Fibroblast of skin of right biceps (primary cell): ENCODE results near the gene ERLIN1.
A peak's percentile ranks its signal among the peaks of the same experiment; 100 is the strongest.

ENCODE experiments used
- DNase-seq: peaks from one replicate; pipeline ENCODE4 v3.0.0-alpha.2; 2013

ERLIN1 gene

DNA sequence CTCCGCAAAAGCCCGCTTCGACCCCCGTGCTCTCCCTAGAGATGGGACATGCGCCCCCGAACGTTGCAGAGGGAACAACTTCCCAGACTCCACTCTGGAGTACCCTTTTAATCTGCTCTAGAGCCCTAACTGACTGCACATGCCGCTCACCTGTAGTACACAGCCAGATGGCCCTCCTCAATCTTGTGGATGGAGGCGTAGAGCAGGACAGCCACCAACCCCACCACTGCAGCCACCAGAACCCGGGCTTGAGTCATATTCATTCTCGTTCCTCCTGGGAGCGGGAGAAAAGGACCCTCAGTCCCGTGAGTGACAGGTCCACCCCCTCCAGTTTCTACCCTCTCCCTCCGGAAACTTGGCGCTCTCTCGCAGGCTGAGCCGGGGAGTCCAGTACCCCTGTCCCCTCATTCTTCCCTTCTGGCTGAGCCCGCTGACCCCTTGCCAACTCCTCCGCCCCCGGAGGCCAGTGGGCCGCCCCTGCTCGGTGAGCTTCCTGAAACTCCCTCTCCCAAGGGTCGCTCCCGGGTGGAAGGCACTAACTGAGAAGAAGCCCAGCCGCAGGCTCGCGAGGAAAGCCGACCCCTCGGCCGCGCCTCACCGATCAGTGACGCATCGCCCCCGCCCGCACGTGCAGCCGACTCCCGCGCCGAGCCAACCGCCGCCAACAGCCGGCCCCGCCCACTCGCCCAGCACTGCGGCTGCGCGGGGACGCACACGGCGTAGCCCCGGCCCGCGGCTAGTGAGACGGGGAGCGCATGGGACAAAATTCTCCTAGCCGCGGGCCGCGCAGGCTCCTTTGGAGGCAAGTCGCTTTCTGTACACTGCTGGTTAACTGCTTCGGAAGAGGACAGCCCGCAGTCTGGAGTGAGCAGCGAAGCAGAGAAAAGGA, at the start of gene ERLIN1:
Gene ERLIN1, minus strand, starts transcription at position 666 of the 889 bp plus-strand sequence. Its CDS starts 403 bp downstream, at position 263.
- DNase-seq: peak; percentile 93

DNA sequence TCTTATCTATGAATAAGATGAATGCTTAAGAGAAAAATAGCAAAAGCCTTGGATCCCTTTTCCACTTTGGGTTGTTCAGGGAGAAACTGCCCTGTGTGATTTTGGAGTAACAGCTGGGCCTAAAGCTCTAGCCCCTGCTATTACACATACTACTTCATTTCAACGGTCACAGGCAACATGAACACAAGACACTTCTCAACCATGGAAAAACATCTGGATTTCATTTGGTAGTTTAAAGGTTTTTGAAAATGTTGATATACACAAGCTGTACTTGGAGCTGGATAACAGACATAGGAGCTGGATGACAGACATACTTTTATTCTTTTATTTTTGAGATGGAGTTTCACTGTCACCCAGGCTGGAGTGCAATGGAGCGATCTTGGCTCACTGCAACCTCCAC, 46.3 kb upstream of the ERLIN1 start:
- DNase-seq: no peak

DNA sequence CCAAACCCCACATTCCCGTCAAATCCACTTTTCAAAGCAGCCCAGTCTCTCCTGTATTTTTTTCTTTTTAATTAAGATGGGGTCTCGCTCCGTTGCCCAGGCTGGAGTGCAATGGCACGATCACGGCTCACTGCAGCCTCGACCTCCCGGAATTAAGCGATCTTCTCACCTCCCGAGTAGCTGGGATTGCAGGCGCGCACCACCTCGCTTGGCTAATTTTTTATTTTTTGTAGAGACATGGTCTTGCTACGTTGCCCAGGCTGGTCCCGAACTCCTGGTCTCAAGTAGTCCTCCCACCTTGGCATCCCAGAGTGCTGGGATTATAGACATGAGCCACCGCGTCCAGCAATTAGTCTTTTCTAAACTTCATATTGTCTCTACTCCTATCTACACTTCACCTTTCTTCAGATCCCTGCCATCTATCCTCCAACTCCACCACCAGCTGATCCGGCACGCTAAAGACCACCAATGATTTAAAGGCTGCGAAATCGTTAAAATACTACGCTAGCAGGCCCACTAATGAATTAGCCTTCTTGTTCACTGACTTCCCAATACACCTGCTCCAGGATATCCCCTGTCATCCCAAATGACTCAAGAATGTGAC, 44.1 kb upstream of the ERLIN1 start:
- DNase-seq: no peak

DNA sequence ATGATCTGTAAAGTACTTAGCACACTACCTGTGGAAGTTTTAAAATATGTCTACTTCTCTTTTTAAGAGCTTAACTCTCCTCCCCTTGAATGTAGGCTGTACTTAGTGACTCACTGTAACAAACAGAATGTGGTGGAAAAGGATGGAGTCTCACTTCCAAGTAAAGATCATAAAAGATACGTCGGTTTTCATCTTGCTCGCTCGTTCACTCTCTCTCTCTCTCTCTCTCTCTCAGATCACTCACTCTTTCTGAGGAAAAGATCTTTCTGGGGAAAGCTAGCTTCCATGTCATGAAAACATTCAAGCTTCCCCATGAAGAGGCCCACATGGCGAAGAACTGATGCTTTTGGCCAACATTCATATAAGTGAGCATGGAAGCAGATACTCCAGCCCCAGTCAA, 38.0 kb upstream of the ERLIN1 start:
- no peak for DNase-seq

DNA sequence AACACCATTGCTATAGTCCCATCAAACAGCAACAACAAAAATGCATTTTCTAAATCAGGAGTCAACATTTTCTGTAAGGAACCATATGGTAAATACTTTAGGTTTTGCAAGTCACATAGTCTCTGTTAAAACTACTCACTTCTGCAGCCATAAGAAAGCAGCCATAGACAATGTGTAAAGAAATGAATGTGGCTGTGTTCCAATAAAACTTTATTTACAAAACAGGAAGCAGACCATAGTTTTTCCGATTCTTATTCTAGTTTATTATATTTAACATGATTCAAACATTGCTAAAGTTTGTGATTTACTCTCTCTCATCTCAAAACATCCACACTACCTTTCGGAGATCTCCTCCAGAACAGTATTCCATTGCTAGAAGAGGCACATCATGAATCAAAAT, 36.7 kb upstream of the ERLIN1 start:
- no peak for DNase-seq

DNA sequence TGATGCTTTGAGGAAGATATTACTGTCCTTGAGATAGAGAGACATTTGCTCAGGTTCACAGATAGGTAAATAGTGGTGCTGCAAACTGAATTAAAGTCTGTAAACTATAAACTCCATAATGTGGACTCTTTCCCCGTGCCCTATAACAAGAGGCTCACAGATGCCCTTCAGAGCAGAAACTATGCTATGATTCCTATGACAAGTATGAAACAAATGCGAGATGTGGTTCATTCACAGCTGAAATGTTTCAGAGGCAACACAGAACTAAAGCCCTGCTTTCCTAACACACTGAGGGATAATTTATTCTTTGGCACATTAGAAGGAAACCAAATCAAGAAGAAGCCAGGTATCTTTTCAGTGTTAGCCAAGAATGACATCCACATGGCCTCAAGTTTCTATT, 30.2 kb upstream of the ERLIN1 start:
- no peak for DNase-seq

DNA sequence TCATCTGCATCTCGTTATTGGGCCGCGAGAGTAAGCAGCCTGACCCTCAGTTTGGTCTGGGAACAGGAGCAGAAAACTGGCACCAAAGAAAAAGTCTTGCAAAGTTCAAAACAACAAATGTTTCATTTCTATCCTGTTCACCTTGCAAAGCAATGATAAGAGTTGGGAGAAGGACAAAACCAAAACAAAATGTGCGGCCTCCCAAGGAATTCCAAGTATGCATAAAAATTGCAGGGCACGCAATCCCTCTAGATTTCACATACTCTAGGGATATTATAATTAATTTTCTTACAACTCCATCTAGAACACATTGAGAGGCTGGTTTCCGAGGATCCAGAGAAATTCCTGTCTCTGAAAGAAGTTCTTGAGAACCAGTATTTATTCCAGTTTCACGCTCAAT, 23.5 kb upstream of the ERLIN1 start:
- DNase-seq: peak; percentile 59

DNA sequence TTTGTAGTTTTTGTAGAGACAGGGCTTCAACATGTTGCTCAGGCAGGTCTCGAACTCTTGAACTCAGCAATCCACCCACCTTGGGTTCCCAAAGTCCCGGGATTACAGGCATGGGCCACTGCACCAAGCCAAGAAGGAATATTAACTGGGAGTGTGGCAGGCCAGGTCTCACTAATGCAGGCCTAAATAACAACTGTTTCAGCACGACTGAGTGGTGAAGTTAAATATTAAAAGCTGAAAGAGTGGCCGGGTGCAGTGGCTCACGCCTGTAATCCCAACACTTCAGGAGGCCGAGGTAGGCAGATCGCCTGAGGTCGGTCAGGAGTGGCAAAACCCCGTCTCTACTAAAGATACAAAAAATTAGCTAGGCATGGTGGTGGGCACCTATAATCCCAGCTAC, 22.4 kb upstream of the ERLIN1 start:
- no peak for DNase-seq

DNA sequence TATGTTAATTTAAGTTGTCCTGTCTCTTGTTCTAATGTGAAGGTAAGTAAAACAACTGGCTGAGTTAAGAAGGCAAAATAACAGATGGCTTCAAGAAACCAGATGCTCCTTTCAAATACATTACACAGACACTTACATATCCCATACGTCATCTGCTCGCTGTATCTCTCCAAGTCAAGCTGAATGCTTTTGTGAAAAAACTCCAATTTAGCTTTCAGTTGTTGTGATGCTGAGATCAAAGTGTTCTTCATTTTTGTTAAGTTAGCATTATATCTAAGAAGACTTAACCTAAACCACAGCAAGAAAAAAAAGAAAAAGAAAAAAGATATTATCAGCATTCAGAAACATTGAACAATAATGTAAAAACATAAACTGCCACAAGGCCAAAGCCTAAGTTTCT, 18.5 kb upstream of the ERLIN1 start:
- no peak for DNase-seq

DNA sequence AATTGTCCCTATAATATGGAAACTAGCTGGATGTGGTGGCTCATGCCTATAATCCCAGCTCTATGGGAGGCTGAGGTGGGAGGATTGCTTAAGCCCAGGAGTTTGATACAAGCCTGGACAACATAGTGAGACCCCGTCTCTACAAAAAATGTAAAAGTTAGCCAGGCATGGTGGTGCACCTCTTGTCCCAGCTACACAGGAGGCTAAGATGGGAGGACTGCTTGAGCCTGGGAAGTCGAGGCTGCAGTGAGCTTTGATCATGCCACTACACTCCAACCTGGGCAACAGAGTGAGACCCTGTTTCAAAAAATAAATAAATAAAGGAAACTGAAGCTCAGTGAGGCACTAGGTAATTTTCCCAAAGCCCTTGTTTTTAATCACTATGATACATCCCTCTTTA, 15.7 kb upstream of the ERLIN1 start:
- DNase-seq: no peak

DNA sequence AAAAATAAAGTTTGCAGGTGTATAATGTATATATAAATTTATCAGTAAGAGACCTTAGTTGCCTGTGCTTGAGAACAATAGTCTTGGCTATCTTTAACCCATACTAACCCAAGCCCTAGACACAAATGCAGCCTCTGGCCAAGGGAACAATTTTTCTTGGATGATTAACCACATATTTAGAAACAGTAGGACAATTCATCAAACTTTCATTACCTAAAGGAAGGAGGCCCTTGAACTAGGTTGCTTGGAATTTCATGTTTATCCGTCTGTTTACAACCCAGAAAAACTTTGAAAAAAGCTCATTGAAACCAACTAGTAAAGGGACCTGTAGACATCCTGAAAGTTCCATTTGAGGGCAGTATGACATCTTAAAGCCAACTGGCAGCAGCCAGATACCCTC, 8.9 kb upstream of the ERLIN1 start:
- no peak for DNase-seq

DNA sequence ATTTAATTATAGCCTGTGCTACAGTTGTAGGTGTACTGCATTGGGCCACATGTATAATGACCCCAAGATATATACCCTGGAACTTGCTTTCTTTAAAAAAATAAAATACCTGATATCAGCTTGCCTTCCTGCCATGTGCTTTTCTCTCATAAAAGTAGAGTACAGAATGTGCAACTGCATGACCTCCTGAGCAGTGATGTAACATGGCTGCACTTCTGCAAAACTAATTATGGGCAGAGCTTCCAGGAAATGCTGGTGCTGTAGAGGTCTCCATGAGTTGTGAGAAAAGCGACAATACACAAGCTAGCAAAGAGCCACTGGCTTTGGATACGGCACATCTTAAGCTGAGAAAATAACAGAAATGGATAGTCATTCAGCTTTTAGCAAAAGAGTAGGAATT, 6.5 kb upstream of the ERLIN1 start:
- no peak for DNase-seq

DNA sequence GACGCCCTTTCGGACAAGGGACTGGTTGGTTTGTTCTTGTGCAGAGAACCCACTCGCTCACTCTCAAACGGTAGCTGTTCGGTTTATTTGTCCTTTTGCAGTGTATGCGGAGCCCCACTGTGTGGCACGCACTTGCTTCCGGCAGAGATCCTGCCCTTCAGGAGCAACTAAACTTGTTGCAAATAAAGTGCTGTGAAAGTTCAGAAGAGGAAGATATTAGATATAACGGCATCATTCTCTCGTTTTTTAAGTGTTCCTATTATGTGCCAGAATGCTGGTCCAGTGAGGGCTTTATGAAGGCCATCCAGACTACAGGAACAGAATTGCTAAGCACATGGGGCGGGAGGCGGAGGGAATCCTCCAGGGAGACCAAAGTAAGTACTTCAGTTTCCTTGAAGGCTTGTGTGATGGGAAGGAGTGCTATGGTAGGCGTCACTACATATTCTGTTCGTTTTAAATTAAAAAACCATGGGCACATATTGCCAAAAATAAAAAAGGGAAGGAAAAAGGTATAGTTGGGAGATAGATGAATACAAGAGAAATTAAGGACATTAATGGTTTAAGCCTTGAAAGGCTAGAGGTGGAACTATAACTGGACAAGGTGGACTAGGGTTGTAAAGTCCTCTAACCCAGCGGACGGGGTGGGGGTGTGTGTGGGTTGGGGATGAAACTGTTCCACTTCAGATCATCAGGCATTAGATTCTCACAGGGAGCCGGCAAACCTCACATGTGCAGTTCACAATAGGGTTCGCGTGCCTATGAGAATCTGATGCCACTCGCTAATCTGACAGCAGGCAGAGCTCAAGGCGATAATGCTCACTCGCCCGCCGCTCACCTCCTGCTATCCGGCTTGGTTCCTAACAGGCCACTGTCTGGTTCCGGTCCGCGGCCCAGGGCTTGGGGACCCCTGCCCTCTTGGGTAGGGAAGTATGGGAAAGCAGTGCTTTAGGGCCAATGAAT, 704 bp upstream of the ERLIN1 start:
- peak; percentile 42 for DNase-seq

DNA sequence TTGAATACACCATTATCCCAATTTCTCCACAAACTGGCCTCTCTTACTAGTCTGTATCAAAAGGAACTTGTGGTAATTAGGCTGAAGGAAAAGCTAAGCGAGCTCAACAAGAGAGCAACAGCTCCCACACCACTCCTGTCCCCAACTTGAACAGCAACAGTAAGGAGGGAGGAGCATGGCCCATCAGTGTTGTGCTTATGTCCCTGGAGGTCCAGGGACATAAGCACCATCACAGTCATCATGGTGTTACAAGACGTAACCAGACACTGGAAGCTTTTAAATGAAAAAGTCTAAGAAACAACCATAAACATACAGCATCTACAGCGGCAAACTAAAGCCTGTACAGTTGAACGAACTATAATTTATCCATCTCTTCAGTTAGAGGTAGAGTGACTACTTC, 989 bp downstream of the ERLIN1 start:
- peak; percentile 11 for DNase-seq

DNA sequence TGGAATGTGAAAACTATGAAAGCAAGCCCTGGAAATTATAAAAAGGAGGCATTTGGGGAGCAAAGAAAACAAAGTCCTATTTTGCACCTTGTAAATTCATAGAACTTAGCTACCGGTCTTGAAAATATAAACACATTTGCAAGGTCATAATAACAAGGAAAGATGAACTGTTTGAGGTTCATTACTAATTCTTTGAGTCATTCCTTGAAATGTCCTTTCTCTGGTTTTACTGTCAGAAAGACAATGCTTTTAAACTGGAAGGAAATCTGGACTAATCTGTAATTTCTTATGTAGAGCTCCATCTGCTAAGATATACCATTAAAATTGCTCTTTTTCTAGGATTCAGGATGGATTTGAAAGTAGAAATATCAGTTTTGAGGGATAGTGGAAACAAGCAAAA, 1.4 kb downstream of the ERLIN1 start:
- DNase-seq: no peak

DNA sequence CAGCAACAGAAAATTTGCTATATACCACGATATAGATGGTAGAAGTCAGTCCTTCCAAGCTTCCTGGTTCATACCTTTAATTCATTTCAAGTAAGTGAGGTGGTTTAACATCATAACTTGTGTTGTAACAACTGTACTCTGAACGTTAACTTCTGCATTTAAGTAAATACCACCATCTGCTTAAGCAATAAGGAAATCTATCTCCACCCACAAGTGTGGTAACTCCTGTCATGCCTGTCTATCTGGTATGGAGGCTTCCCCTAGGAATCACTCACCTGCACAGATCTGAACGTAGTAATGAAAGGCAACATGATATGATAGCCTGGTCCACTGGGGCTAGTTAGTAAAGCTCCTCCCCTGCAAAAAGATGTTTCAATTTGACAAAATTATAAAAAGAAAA, 2.3 kb downstream of the ERLIN1 start:
- no peak for DNase-seq

DNA sequence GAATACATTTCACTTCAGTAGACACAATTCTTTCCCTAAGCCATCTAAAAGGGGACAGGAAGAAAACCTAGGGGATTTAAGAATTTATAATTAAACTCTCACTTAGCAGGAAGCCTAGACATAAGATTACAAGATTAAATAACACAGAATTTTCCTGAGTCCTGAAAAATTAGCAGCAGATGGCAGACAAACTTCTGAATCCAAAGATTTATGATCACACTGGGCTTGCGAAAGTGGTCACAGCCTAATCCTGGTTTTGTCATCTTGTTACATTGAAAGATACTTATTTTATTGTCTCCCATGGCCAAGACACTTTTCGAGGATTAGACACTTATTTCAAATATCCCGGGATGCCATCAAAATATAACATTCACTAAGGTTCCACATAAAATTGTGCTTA, 2.9 kb downstream of the ERLIN1 start:
- DNase-seq: no peak

DNA sequence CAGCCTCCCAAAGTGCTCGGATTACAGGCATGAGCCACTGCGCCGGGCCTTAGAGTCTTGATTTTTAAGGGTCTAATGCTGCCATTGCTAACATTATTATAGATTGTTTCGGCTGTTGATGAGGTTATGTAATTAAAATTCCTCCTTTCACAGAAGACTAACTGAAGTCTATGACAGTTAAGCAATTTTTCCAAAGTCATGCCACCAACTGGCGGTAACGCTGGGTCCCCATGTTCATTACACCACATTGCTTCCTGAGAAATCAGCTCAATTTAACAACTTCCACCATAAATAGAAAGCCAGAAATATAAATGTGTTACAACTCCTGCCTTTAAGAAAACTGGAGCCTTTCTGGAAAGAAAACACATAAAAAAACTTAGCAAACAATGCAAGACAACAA, 3.5 kb downstream of the ERLIN1 start:
- no peak for DNase-seq

DNA sequence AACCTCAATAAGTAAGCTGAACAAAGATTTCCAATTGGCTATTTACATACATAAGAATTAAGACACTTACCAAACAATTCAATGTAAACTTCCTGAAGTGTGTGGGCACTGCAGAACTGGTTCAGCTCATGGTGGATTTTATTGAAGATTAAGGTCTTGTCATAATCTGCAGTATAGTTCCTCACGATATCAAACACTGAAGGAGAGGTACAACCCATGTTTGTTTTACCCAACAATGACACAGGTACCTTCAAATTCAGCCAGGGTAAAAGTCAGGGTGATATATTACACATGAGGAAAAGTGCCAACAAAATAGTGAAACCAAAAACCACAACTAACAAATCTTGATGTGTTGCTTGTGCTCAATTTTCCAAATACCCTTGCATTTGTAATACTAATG, 10.0 kb downstream of the ERLIN1 start:
- DNase-seq: no peak

DNA sequence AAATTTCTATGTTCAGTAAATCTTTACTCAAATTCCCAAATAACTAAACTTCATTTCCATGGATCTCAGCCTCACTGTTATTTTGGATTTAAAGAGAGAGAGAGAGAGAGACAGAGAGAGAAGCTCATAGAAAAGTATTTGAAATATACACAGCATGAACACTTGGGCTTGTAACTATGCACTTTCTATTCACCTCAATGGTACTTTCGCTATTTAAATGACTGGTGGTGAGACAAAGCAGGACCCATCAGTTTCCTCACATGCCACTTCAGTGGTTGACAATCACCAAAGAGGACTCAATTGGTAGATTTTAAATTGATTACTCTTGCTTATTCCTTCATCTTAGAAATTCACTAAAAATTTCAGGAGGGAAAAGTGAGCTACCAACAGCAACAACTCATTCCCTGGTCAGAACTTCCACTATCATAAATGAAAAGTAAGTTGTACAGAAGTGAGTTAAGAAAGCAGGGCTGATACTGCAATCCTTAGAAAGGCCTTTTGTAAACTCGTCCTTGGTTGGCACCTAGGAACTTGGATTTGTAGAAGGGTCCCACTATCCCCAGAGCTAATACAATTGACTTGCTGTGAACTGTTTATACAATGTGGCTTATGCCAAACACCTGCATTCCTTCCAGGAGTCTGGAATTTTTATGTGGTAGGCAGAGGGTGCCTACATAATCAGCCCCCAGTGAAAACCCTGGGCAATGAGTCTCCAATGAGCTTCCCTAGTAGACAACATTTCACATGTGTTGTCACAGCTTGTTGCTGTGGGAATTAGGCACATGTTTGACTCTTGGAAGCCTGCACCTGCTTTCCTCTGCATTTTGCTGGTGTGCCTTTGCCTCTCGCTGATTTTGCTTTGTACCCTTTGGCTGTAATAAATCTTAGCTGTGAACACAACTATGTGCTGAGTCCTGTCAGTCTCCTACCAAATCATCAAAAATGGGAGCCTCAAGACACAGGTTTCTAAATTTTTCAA, 10.8 kb downstream of the ERLIN1 start:
- no peak for DNase-seq

DNA sequence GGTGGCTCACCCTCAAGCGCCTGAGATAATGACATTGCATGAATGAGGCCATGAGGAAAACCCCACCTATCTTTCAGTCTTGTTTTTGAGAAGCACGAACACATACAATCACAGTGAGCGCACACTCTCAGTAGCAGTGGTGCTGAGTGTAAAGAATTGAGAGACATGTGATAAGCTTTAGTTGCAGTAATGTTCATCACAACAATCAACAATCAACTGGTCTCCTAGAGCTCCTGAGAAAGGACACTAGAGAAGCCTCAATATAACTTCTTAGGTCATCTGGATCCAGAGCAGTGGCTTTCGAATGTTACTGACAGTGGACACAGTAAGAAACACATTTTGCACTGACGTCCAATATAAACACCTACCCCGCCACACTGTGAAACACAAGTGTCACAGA, 12.8 kb downstream of the ERLIN1 start:
- DNase-seq: no peak

DNA sequence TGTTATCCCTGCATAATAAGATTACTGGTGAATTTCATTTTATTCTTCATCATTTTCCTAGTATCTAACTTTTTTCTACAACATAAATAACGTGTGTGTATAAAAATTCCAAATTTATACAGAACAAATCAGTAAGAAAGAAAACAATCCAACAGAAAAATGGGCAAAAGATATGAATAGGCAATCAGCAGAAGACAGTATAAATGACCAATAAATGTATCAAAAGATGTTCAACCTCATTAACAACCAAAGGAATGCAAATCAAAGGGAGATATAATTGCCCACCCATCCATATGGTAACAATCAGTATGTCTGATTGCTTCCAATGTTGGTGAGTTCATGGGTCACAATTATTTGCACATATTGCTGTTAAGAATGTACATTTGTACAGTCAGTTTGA, 13.5 kb downstream of the ERLIN1 start:
- DNase-seq: no peak
